Fibroblast of lung (primary cell): Measurements from ENCODE around the gene AZIN2. TPM values are rescaled to one million over a fixed set of nuclear protein-coding genes. Genes with fewer than 3 reads are reported as not detected.

Experiments used
- DNase-seq, 2 donors: peaks; one replicate each; pipeline versions ENCODE4 v3.0.0 to v3.0.0-alpha.2; 2010; ENCODE audit warnings: low read depth in 2 of 2
- H2AFZ ChIP-seq: 2 replicates; pipeline ENCODE4 v1.5.1; 2012; ENCODE audit warnings: low read length, control low read depth, inconsistent platforms
- H3K27ac ChIP-seq: 2 replicates; pipeline ENCODE4 v1.5.1; 2011; ENCODE audit warnings: low read length, control low read depth; ENCODE audit not compliant: insufficient read depth
- H3K27me3 ChIP-seq: 2 replicates; pipeline ENCODE4 v1.5.1; 2011; ENCODE audit warnings: mild to moderate bottlenecking, low read length; ENCODE audit not compliant: control insufficient read depth, insufficient read depth
- H3K36me3 ChIP-seq: 2 replicates; pipeline ENCODE4 v1.5.1; 2011; ENCODE audit warnings: low read length; ENCODE audit not compliant: control insufficient read depth, insufficient read depth
- H3K4me1 ChIP-seq: 2 replicates; pipeline ENCODE4 v1.5.1; 2011; ENCODE audit warnings: low read length; ENCODE audit not compliant: control insufficient read depth, insufficient read depth; ENCODE audit errors: extremely low read depth
- H3K4me2 ChIP-seq: 2 replicates; pipeline ENCODE4 v1.5.1; 2011; ENCODE audit warnings: low read length, control low read depth; ENCODE audit not compliant: insufficient read depth; ENCODE audit errors: extremely low read depth
- H3K4me3 ChIP-seq, 4 experiments: fragments of 200-600 bp in 1 of 4; sonication (generic) in 1 of 4; replicated peaks in 1 of 4; 2 replicates each; pipeline ENCODE4 v1.5.1; 2011 to 2016; ENCODE audit warnings: low read length in 4 of 4, low read depth in 3 of 4, mild to moderate bottlenecking in 3 of 4, control low read depth in 2 of 4, inconsistent platforms in 1 of 4, mixed read lengths in 1 of 4; ENCODE audit not compliant: insufficient read depth in 1 of 4; ENCODE audit errors: control extremely low read depth in 1 of 4
- H3K79me2 ChIP-seq: 2 replicates; pipeline ENCODE4 v1.5.1; 2012; ENCODE audit warnings: mild to moderate bottlenecking, low read length, inconsistent platforms; ENCODE audit not compliant: control insufficient read depth, insufficient read depth
- H3K9ac ChIP-seq: 2 replicates; pipeline ENCODE4 v1.5.1; 2011; ENCODE audit warnings: mild to moderate bottlenecking, low read length, control low read depth; ENCODE audit not compliant: insufficient read depth
- H3K9me3 ChIP-seq: 2 replicates; pipeline ENCODE4 v1.5.1; 2012; ENCODE audit warnings: low read depth, low read length; ENCODE audit not compliant: control insufficient read depth, insufficient read depth
- H4K20me1 ChIP-seq: 2 replicates; pipeline ENCODE4 v1.5.1; 2011; ENCODE audit warnings: low read length; ENCODE audit not compliant: control insufficient read depth, insufficient read depth; ENCODE audit errors: extremely low read depth
- CTCF ChIP-seq, 2 donors: IDR thresholded peaks in 1 of 2; conservative IDR thresholded peaks in 1 of 2; 1 replicate in 1 of 2; 2 replicates in 1 of 2; pipeline ENCODE4 v1.5.1; 2011 to 2012; ENCODE audit warnings: low read length in 2 of 2, control low read depth in 1 of 2, inconsistent platforms in 1 of 2, low read depth in 1 of 2, mild to moderate bottlenecking in 1 of 2
- EZH2 ChIP-seq: IDR thresholded peaks from 2 replicates; pipeline ENCODE4 v1.5.1; 2012; ENCODE audit warnings: low read length, control low read depth, mild to moderate bottlenecking; ENCODE audit errors: missing control alignments
- polyA plus RNA-seq, 2 donors: library from polyadenylated mRNA; depleted of rRNA in 1 of 2; stranded (reverse) in 1 of 2; unstranded in 1 of 2; fragments of >200 nt; gene quantifications; 2 replicates each; pipeline ENCODE4 v1.2.1, GENCODE V29; 2011 to 2012; ENCODE audit warnings: missing spikeins in 1 of 2
- total RNA-seq: library from RNA; depleted of rRNA; stranded (reverse); fragments of >200 nt; gene quantifications from 2 replicates; pipeline ENCODE4 v1.2.1, GENCODE V29; 2014

The AZIN2 gene
- total and polyA plus RNA-seq, 2 donors (not counting 1 experiment from before 2014, with no cell fraction given): 3.2 to 9.1 TPM

- Histone ChIP-seq H3K79me2 (no peaks in the 10 kb centered on the region), H3K27me3 (no peaks in the 10 kb centered on the region), H3K9me3 (no peaks in the 10 kb centered on the region), H3K4me1 (peaks cover 14% of the 10 kb centered on the region), H3K4me2 (peak overlapping the region; percentile 11), H3K4me3 (no peak overlapping the region), H3K9ac (no peak overlapping the region), H3K27ac (peak overlapping the region; percentile 57), H4K20me1 (no peaks in the 10 kb centered on the region), H2AFZ (no peak overlapping the region), H3K36me3 (peaks cover 6% of the 10 kb centered on the region)
- TF ChIP-seq EZH2 (no peak), CTCF (conservative IDR thresholded peaks at IDR 0.05 in 1 of 2, IDR thresholded peaks at IDR 0.05 in 1 of 2; ENCODE audit: low read depth in 1 of 2, low read length in 2 of 2) (no peak)
- DNase-seq: peak; percentile 83 to 91
Observed at GRCh38 chr1:33143698-33144097, 62.7 kb downstream of the AZIN2 start.

DNA sequence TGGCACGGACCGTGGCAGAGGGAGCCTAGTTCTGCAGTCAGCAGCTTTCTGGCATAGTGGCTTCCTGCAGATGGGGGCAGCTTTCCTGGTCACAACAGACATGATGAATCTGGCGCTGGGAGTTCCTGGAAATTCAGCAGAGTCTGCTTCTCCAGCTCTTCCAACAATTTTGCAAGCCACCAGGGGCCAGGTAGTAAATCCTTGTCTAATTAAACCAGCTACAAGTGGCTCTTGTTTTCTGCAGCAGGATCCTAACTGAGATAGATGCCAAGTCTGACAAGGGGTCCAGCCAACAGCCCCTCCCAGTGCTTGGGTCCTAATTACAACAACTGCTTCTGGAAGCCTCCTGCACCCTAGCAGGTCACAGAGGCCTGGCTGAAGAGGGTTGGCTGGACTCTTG, 65.0 kb downstream of the AZIN2 start:
- no peak for TF ChIP-seq CTCF (conservative IDR thresholded peaks at IDR 0.05 in 1 of 2, IDR thresholded peaks at IDR 0.05 in 1 of 2; ENCODE audit: low read depth in 1 of 2, low read length in 2 of 2)
- no peak for TF ChIP-seq EZH2
- no peak for DNase-seq

DNA sequence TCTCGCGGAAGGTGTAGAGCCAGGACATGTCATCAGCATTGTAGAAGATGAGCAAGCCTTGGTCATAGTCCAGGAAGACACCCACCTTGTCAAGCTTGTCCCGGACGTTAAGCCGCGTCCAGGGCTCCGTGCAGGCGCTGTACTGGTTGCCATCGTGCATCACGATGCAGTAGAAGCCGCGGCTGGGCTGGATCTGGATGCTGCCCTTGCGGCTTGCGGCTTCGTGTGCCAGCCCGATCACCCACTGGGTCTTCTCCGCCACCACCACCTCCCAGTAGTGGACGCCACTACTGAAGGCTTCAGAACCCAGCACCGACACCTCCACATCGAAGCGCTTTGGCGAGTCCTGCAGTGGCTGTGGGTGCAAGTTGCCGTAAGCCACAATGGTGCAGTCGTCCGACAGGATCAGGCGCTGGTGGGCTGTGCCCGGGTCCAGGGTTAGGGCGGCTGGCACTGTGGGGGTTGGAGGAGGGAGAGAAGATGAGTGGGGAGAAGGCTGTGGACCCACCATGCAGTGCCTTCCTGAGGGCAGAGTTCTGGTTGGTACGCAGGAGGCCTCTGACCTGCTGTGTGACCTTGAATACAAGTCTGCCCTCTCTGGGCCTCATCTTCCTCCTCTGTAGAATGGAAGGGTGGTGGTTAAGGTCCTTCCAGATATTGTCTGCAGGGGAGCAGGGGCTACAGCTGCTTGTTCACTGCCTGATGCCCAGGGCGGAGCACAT, 66.5 kb downstream of the AZIN2 start:
- TF ChIP-seq CTCF (conservative IDR thresholded peaks at IDR 0.05 in 1 of 2, IDR thresholded peaks at IDR 0.05 in 1 of 2; ENCODE audit: low read depth in 1 of 2, low read length in 2 of 2) (no peak), EZH2 (no peak)
- Histone ChIP-seq H3K79me2 (no peaks in the 10 kb centered on the region), H3K4me1 (peaks cover 14% of the 10 kb centered on the region), H4K20me1 (no peaks in the 10 kb centered on the region), H3K27ac (no peak overlapping the region), H3K4me3 (no peak overlapping the region), H3K27me3 (no peaks in the 10 kb centered on the region), H2AFZ (no peak overlapping the region), H3K9ac (no peak overlapping the region), H3K9me3 (no peaks in the 10 kb centered on the region), H3K4me2 (no peak overlapping the region), H3K36me3 (peaks cover 6% of the 10 kb centered on the region)
- no peak for DNase-seq

More for the DNA sequence above, 65.0 kb downstream of the AZIN2 start:
- Histone ChIP-seq H3K36me3 (peaks cover 6% of the 10 kb centered on the region), H2AFZ (no peak overlapping the region), H3K79me2 (no peaks in the 10 kb centered on the region), H3K4me3 (no peak overlapping the region), H3K4me2 (no peak overlapping the region), H4K20me1 (no peaks in the 10 kb centered on the region), H3K9ac (no peak overlapping the region), H3K27me3 (no peaks in the 10 kb centered on the region), H3K9me3 (no peaks in the 10 kb centered on the region), H3K4me1 (peaks cover 14% of the 10 kb centered on the region), H3K27ac (no peak overlapping the region)
